CD8-positive, alpha-beta memory T cell (primary cell): ENCODE results near the gene ME3. TPM values are rescaled to one million over a fixed set of nuclear protein-coding genes. Genes with fewer than 3 reads are reported as not detected.
A peak's percentile ranks its signal among the peaks of the same experiment; 100 is the strongest.
"Not testable (repeated sequence)": the region's sequence is repeated elsewhere in the genome, so short reads cannot be mapped to it uniquely, and the experiment has no call there.

Experiments used
- CTCF ChIA-PET: fragments of 350-600 bp; sonication (Branson Sonifier 250); formaldehyde crosslinking; loops from one replicate; lab custom pipeline; 2021; ENCODE audit warnings: antibody characterized with exemption; lab: Charles Lee
- POLR2A ChIA-PET: fragments of 350-600 bp; sonication (Branson Sonifier 250); formaldehyde crosslinking; loops from one replicate; lab custom pipeline; 2021; ENCODE audit warnings: antibody characterized with exemption; lab: Charles Lee
- DNase-seq, 5 donors: peaks; one replicate each; pipeline versions ENCODE4 v3.0.0 to v3.0.0-alpha.2; 2020 to 2022; ENCODE audit warnings: mixed read lengths in 1 of 5
- H3K27ac ChIP-seq: one replicate; pipeline ENCODE4 v1.7.0; 2013; ENCODE audit warnings: low read depth, mild to moderate bottlenecking, low read length, moderate library complexity
- H3K27me3 ChIP-seq: 2 replicates; pipeline ENCODE4 v1.7.0; 2013; ENCODE audit warnings: low read length, mild to moderate bottlenecking; ENCODE audit not compliant: insufficient read depth, poor library complexity, severe bottlenecking
- H3K36me3 ChIP-seq: 2 replicates; pipeline ENCODE4 v1.7.0; 2013; ENCODE audit warnings: mild to moderate bottlenecking, low read length, moderate library complexity; ENCODE audit not compliant: insufficient read depth
- H3K4me1 ChIP-seq: 2 replicates; pipeline ENCODE4 v1.7.0; 2013; ENCODE audit warnings: mild to moderate bottlenecking, low read length, moderate library complexity; ENCODE audit not compliant: insufficient read depth
- H3K4me3 ChIP-seq: 2 replicates; pipeline ENCODE4 v1.7.0; 2013; ENCODE audit warnings: mild to moderate bottlenecking, low read length
- H3K9me3 ChIP-seq: 2 replicates; pipeline ENCODE4 v1.7.0; 2013; ENCODE audit warnings: mild to moderate bottlenecking, low read length
- H3K27ac Mint-ChIP-seq, 8 donors: one replicate each; pipeline ENCODE4 v1.8.0; 2020 to 2021; ENCODE audit warnings: mixed read lengths in 8 of 8, mild to moderate bottlenecking in 6 of 8, inconsistent platforms in 3 of 8, moderate library complexity in 3 of 8
- H3K27me3 Mint-ChIP-seq, 2 donors: one replicate each; pipeline ENCODE4 v1.8.0; 2020 to 2021; ENCODE audit warnings: mixed read lengths in 2 of 2, mild to moderate bottlenecking in 1 of 2, moderate library complexity in 1 of 2
- H3K36me3 Mint-ChIP-seq, 3 donors: one replicate each; pipeline ENCODE4 v1.8.0; 2020 to 2021; ENCODE audit warnings: mixed read lengths in 3 of 3, inconsistent platforms in 1 of 3, mild to moderate bottlenecking in 1 of 3
- H3K4me1 Mint-ChIP-seq, 3 donors: one replicate each; pipeline ENCODE4 v1.8.0; 2020 to 2021; ENCODE audit warnings: mixed read lengths in 3 of 3, inconsistent platforms in 1 of 3, mild to moderate bottlenecking in 1 of 3
- H3K4me3 Mint-ChIP-seq, 7 donors: one replicate each; pipeline ENCODE4 v1.8.0; 2020 to 2021; ENCODE audit warnings: mixed read lengths in 7 of 7, mild to moderate bottlenecking in 6 of 7, moderate library complexity in 4 of 7, inconsistent platforms in 2 of 7
- H3K9me3 Mint-ChIP-seq, 5 donors: one replicate each; pipeline ENCODE4 v1.8.0; 2020 to 2022; ENCODE audit warnings: mixed read lengths in 5 of 5, mild to moderate bottlenecking in 3 of 5, moderate library complexity in 2 of 5, inconsistent platforms in 1 of 5
- polyA plus RNA-seq: library from polyadenylated mRNA; unstranded; fragments of 300-500 nt; fragmentation: Illumina TruSeq; gene quantifications from one replicate; pipeline ENCODE4 v1.2.3, GENCODE V29; 2021
- total RNA-seq, 2 experiments: library from RNA; stranded (reverse); gene quantifications; one replicate each; pipeline ENCODE4 v1.2.3, GENCODE V29; 2021

ME3 gene
- total and polyA plus RNA-seq, 3 experiments from 2014 or later = 1.0 to 1.3 TPM; not detected in 1

GRCh38 chr11:86645212-86645611 is 27.2 kb downstream of the ME3 start:
- H3K4me3 ChIP-seq, CTCF ChIA-PET, H3K27me3 ChIP-seq, H3K9me3 ChIP-seq, POLR2A ChIA-PET, H3K36me3 ChIP-seq, H3K4me1 Mint-ChIP-seq, H3K27ac ChIP-seq, H3K36me3 Mint-ChIP-seq, H3K27ac Mint-ChIP-seq, H3K4me1 ChIP-seq, H3K4me3 Mint-ChIP-seq, DNase-seq: not testable (repeated sequence)
- Mint-ChIP-seq H3K27me3 (peaks cover 26 to 34% of the 10 kb centered on the region in 2 donors), H3K9me3 (peaks cover 6 to 14% (median 9%) of the 10 kb centered on the region in 5 donors)

- Histone ChIP-seq H3K27me3 (no peaks in the 10 kb centered on the region), H3K27ac (no peak overlapping the region), H3K4me1 (no peaks in the 10 kb centered on the region), H3K36me3 (no peaks in the 10 kb centered on the region), H3K4me3 (no peak overlapping the region), H3K9me3 (no peaks in the 10 kb centered on the region)
- peaks cover 4 to 14% (median 9%) of the 10 kb centered on the region in 5 donors for H3K9me3 Mint-ChIP-seq
- no peak overlapping the region for H3K27ac Mint-ChIP-seq
- peaks cover 25 to 31% of the 10 kb centered on the region in 2 donors for H3K27me3 Mint-ChIP-seq
- DNase-seq = no peak
- CTCF ChIA-PET = no interaction called here
- H3K4me3 Mint-ChIP-seq = no peak overlapping the region
- POLR2A ChIA-PET = no interaction called here
- H3K36me3 Mint-ChIP-seq = no peaks in the 10 kb centered on the region
- peaks cover 0 to 2% (median 0%) of the 10 kb centered on the region in 3 donors for H3K4me1 Mint-ChIP-seq
Observed at GRCh38 chr11:86644291-86644690, 28.1 kb downstream of the ME3 start.

GRCh38 chr11:86641537-86642261 is 30.7 kb downstream of the ME3 start:
- H3K9me3 Mint-ChIP-seq = peaks cover 0 to 8% (median 4%) of the 10 kb centered on the region in 5 donors
- Histone ChIP-seq H3K4me1 (no peaks in the 10 kb centered on the region), H3K36me3 (no peaks in the 10 kb centered on the region), H3K27me3 (no peaks in the 10 kb centered on the region), H3K4me3 (no peak overlapping the region), H3K9me3 (no peaks in the 10 kb centered on the region), H3K27ac (no peak overlapping the region)
- ChIA-PET POLR2A (no interaction called here), CTCF (no interaction called here)
- peaks cover 17 to 23% of the 10 kb centered on the region in 2 donors for H3K27me3 Mint-ChIP-seq
- H3K27ac Mint-ChIP-seq = no peak overlapping the region
- H3K4me3 Mint-ChIP-seq = no peak overlapping the region
- no peaks in the 10 kb centered on the region for H3K36me3 Mint-ChIP-seq
- H3K4me1 Mint-ChIP-seq = peaks cover 5 to 22% (median 9%) of the 10 kb centered on the region in 3 donors
- DNase-seq = no peak

GRCh38 chr11:86639137-86639536 is 33.3 kb downstream of the ME3 start:
- H3K27me3 Mint-ChIP-seq = peaks cover 8 to 16% of the 10 kb centered on the region in 2 donors

GRCh38 chr11:86638673-86639072 is 33.7 kb downstream of the ME3 start:
- CTCF ChIA-PET = no interaction called here
- Mint-ChIP-seq H3K36me3 (no peaks in the 10 kb centered on the region), H3K4me1 (peaks cover 5 to 22% (median 9%) of the 10 kb centered on the region in 3 donors), H3K4me3 (no peak overlapping the region), H3K9me3 (peaks cover 0 to 2% (median 0%) of the 10 kb centered on the region in 5 donors), H3K27ac (no peak overlapping the region), H3K27me3 (peaks cover 5 to 15% of the 10 kb centered on the region in 2 donors)
- H3K4me1 ChIP-seq = no peaks in the 10 kb centered on the region
- no peaks in the 10 kb centered on the region for H3K9me3 ChIP-seq
- POLR2A ChIA-PET = no interaction called here
- no peak overlapping the region for H3K4me3 ChIP-seq
- no peaks in the 10 kb centered on the region for H3K36me3 ChIP-seq
- no peak overlapping the region for H3K27ac ChIP-seq
- no peak for DNase-seq
- no peaks in the 10 kb centered on the region for H3K27me3 ChIP-seq

More at GRCh38 chr11:86639137-86639536, 33.3 kb downstream of the ME3 start:
- H3K9me3 Mint-ChIP-seq = peaks cover 0 to 3% (median 0%) of the 10 kb centered on the region in 5 donors
- no peaks in the 10 kb centered on the region for H3K36me3 ChIP-seq
- H3K4me3 Mint-ChIP-seq = no peak overlapping the region
- no peaks in the 10 kb centered on the region for H3K27me3 ChIP-seq
- H3K4me3 ChIP-seq = no peak overlapping the region
- H3K27ac Mint-ChIP-seq = no peak overlapping the region
- no peaks in the 10 kb centered on the region for H3K4me1 ChIP-seq
- POLR2A ChIA-PET = no interaction called here
- CTCF ChIA-PET = no interaction called here
- peaks cover 5 to 22% (median 9%) of the 10 kb centered on the region in 3 donors for H3K4me1 Mint-ChIP-seq
- no peaks in the 10 kb centered on the region for H3K9me3 ChIP-seq
- no peak for DNase-seq
- no peaks in the 10 kb centered on the region for H3K36me3 Mint-ChIP-seq
- H3K27ac ChIP-seq = no peak overlapping the region

GRCh38 chr11:86637988-86638387 is 34.4 kb downstream of the ME3 start:
- Histone ChIP-seq H3K4me1 (no peaks in the 10 kb centered on the region), H3K36me3 (no peaks in the 10 kb centered on the region), H3K27ac (no peak overlapping the region), H3K9me3 (no peaks in the 10 kb centered on the region), H3K27me3 (no peaks in the 10 kb centered on the region), H3K4me3 (no peak overlapping the region)
- Mint-ChIP-seq H3K27ac (no peak overlapping the region), H3K4me1 (peaks cover 5 to 22% (median 9%) of the 10 kb centered on the region in 3 donors), H3K27me3 (peaks cover 5 to 15% of the 10 kb centered on the region in 2 donors), H3K4me3 (no peak overlapping the region), H3K9me3 (peaks cover 0 to 2% (median 0%) of the 10 kb centered on the region in 5 donors), H3K36me3 (no peaks in the 10 kb centered on the region)
- DNase-seq = peak in 1 of 5 donors; percentile 4
- CTCF ChIA-PET = no interaction called here
- POLR2A ChIA-PET = no interaction called here

- Mint-ChIP-seq H3K27ac (no peak overlapping the region), H3K4me1 (peaks cover 5 to 22% (median 9%) of the 10 kb centered on the region in 3 donors), H3K4me3 (no peak overlapping the region), H3K9me3 (peaks cover 0 to 2% (median 0%) of the 10 kb centered on the region in 5 donors), H3K36me3 (no peaks in the 10 kb centered on the region), H3K27me3 (peaks cover 8 to 17% of the 10 kb centered on the region in 2 donors)
- no peak for DNase-seq
- no peaks in the 10 kb centered on the region for H3K4me1 ChIP-seq
- no peaks in the 10 kb centered on the region for H3K9me3 ChIP-seq
- H3K27ac ChIP-seq = no peak overlapping the region
- no peaks in the 10 kb centered on the region for H3K27me3 ChIP-seq
- H3K36me3 ChIP-seq = no peaks in the 10 kb centered on the region
- no peak overlapping the region for H3K4me3 ChIP-seq
- ChIA-PET POLR2A (no interaction called here), CTCF (no interaction called here)
Observed at GRCh38 chr11:86636275-86636674, 36.1 kb downstream of the ME3 start.

GRCh38 chr11:86632499-86633269 is 39.7 kb downstream of the ME3 start:
- Mint-ChIP-seq H3K27me3 (peaks cover 11 to 13% of the 10 kb centered on the region in 2 donors), H3K4me1 (peaks cover 3 to 4% (median 3%) of the 10 kb centered on the region in 3 donors), H3K27ac (no peak overlapping the region), H3K4me3 (no peak overlapping the region), H3K36me3 (no peaks in the 10 kb centered on the region), H3K9me3 (no peaks in the 10 kb centered on the region)
- H3K9me3 ChIP-seq = no peaks in the 10 kb centered on the region
- DNase-seq = no peak
- no peaks in the 10 kb centered on the region for H3K36me3 ChIP-seq
- H3K27me3 ChIP-seq = no peaks in the 10 kb centered on the region
- no peak overlapping the region for H3K4me3 ChIP-seq
- no peaks in the 10 kb centered on the region for H3K4me1 ChIP-seq
- POLR2A ChIA-PET = no interaction called here
- CTCF ChIA-PET = no interaction called here
- no peak overlapping the region for H3K27ac ChIP-seq
